HepG2 (cell line): ENCODE results near the gene FMC1. TPM values are rescaled to one million over a fixed set of nuclear protein-coding genes. Genes with fewer than 3 reads are reported as not detected.
A peak's percentile ranks its signal among the peaks of the same experiment; 100 is the strongest.

Experiments used
- ATF4 ChIP-seq, 2 experiments: fragments of 450-650 bp in 1 of 2; sonication (generic) in 1 of 2; formaldehyde crosslinking; IDR thresholded peaks; 2 replicates each; pipeline versions ENCODE4 v1.5.0 to v1.8.0; 2020 to 2022; ENCODE audit warnings: mild to moderate bottlenecking in 1 of 2, missing genetic modification reagents in 1 of 2
- FIP1L1 ChIP-seq: fragments of 200-400 bp; formaldehyde crosslinking; IDR thresholded peaks from 2 replicates; pipeline ENCODE4 v1.6.1; 2018; ENCODE audit warnings: low read depth, mild to moderate bottlenecking, low read length, moderate library complexity, borderline replicate concordance; ENCODE audit not compliant: insufficient read depth
- FOXC1 ChIP-seq: sonication (generic); formaldehyde crosslinking; IDR thresholded peaks from 2 replicates; pipeline ENCODE4 v1.8.0; 2022; ENCODE audit warnings: mild to moderate bottlenecking, missing genetic modification reagents, borderline replicate concordance
- IRX3 ChIP-seq: sonication (generic); formaldehyde crosslinking; IDR thresholded peaks from 2 replicates; pipeline ENCODE4 v1.8.1; 2023; ENCODE audit warnings: mild to moderate bottlenecking, low read depth, missing genetic modification reagents, borderline replicate concordance
- MTF1 ChIP-seq: sonication (generic); formaldehyde crosslinking; IDR thresholded peaks from 2 replicates; pipeline ENCODE4 v1.5.0; 2020; ENCODE audit warnings: missing genetic modification reagents
- MXD4 ChIP-seq: IDR thresholded peaks from 2 replicates; pipeline ENCODE4 v1.6.1; 2016; ENCODE audit warnings: mild to moderate bottlenecking, missing biosample characterization, missing genetic modification reagents
- MZF1 ChIP-seq: sonication (generic); formaldehyde crosslinking; IDR thresholded peaks from 2 replicates; pipeline ENCODE4 v1.8.1; 2023; ENCODE audit warnings: mild to moderate bottlenecking, missing genetic modification reagents, borderline replicate concordance
- PBX2 ChIP-seq: IDR thresholded peaks from 2 replicates; pipeline ENCODE4 v1.6.1; 2016; ENCODE audit warnings: control low read depth
- PLRG1 ChIP-seq: fragments of 450-650 bp; conservative IDR thresholded peaks from 2 replicates; pipeline ENCODE4 v1.6.1; 2016
- SMARCE1 ChIP-seq: fragments of 450-650 bp; IDR thresholded peaks from 2 replicates; pipeline ENCODE4 v1.6.1; 2017; ENCODE audit warnings: borderline replicate concordance
- SRSF1 ChIP-seq: fragments of 200-400 bp; formaldehyde crosslinking; optimal IDR thresholded peaks from 2 replicates; pipeline ENCODE3; 2017; ENCODE audit warnings: mild to moderate bottlenecking, low read depth, low read length, moderate library complexity
- SSRP1 ChIP-seq: IDR thresholded peaks from 2 replicates; pipeline ENCODE4 v1.6.1; 2016; ENCODE audit warnings: control low read depth
- ZFP91 ChIP-seq: sonication (generic); formaldehyde crosslinking; IDR thresholded peaks from 2 replicates; pipeline ENCODE4 v1.9.0; 2022; ENCODE audit warnings: missing genetic modification reagents, mild to moderate bottlenecking, borderline replicate concordance
- ZNF138 ChIP-seq: sonication (generic); formaldehyde crosslinking; IDR thresholded peaks from 2 replicates; pipeline ENCODE4 v1.5.0; 2020; ENCODE audit warnings: mild to moderate bottlenecking, low read depth, missing genetic modification reagents
- ZNF263 ChIP-seq: sonication (generic); formaldehyde crosslinking; IDR thresholded peaks from 2 replicates; pipeline ENCODE4 v1.4.0; 2020; ENCODE audit warnings: missing genetic modification reagents
- ZNF276 ChIP-seq: sonication (generic); formaldehyde crosslinking; IDR thresholded peaks from 2 replicates; pipeline ENCODE4 v1.4.0; 2020; ENCODE audit warnings: mild to moderate bottlenecking, low read depth, missing genetic modification reagents
- ZNF280D ChIP-seq: sonication (generic); formaldehyde crosslinking; IDR thresholded peaks from 2 replicates; pipeline ENCODE4 v1.5.1; 2020; ENCODE audit warnings: mild to moderate bottlenecking, missing genetic modification reagents
- ZNF430 ChIP-seq: sonication (generic); formaldehyde crosslinking; IDR thresholded peaks from 2 replicates; pipeline ENCODE4 v1.9.0; 2021; ENCODE audit warnings: mild to moderate bottlenecking, missing genetic modification reagents
- ZNF878 ChIP-seq: sonication (generic); formaldehyde crosslinking; IDR thresholded peaks from 2 replicates; pipeline ENCODE4 v1.8.1; 2023; ENCODE audit warnings: mild to moderate bottlenecking, missing genetic modification reagents, moderate library complexity
- ZSCAN12 ChIP-seq: sonication (generic); formaldehyde crosslinking; IDR thresholded peaks from 2 replicates; pipeline ENCODE4 v1.9.0; 2021; ENCODE audit warnings: mild to moderate bottlenecking, missing genetic modification reagents
- polyA plus RNA-seq, 8 experiments: library from polyadenylated mRNA; depleted of rRNA in 3 of 8; stranded (reverse) in 7 of 8; unstranded in 1 of 8; fragments of >200 nt; fragmentation: Illumina TruSeq in 4 of 8; extraction: Trizol in 4 of 8; gene quantifications; 2 replicates each; pipeline versions ENCODE4 v1.2.1 to v1.2.3, GENCODE V29; 2011 to 2016; ENCODE audit warnings: low read depth in 4 of 8, missing spikeins in 1 of 8, mixed read lengths in 1 of 8; ENCODE audit not compliant: insufficient read depth in 1 of 8
- total RNA-seq, 5 experiments: library from RNA; depleted of rRNA; stranded (reverse); fragments of >200 nt; fragmentation: Illumina TruSeq; extraction: Trizol; gene quantifications; 2 replicates each; pipeline ENCODE4 v1.2.3, GENCODE V29; 2016; ENCODE audit warnings: low read depth in 1 of 5

Gene FMC1
- total and polyA plus RNA-seq, 2 of the 13 experiments (the other 11 are each of a cell fraction or from before 2014, with no cell fraction given), result 39.2 to 50.7 TPM

- TF ChIP-seq ZNF138 (CRISPR knock-in tag) (peak; percentile 66; the same call in 1 of the 2 replicates), SSRP1 (CRISPR knock-in tag) (no peak), MZF1 (CRISPR knock-in tag) (0 out of 2 replicates have a peak, but pooled peaks have one; percentile 73), ZSCAN12 (CRISPR knock-in tag) (peak; percentile 45; the same call in 1 of the 2 replicates), ZFP91 (peak; percentile 87), ATF4 (CRISPR knock-in tag; IDR thresholded peaks at IDR 0.05) (peak in 1 of 2 experiments; percentile 85; a peak in 2 of 4 replicates), ZNF276 (CRISPR knock-in tag) (peak; percentile 91; the same call in 1 of the 2 replicates), PBX2 (no peak), ZNF263 (CRISPR knock-in tag) (peak; percentile 37; the same call in 1 of the 2 replicates), PLRG1 (no peak), SMARCE1 (no peak), SRSF1 (no peak), FIP1L1 (no peak), FOXC1 (peak; percentile 28), MTF1 (CRISPR knock-in tag) (no peak), MXD4 (CRISPR knock-in tag) (peak; percentile 86), ZNF430 (peak; percentile 88), ZNF878 (CRISPR knock-in tag) (peak; percentile 70; the same call in 1 of the 2 replicates), IRX3 (CRISPR knock-in tag) (peak; percentile 47; the same call in 1 of the 2 replicates), ZNF280D (CRISPR knock-in tag) (peak; percentile 83)
Observed at GRCh38 chr7:139359366-139360209, 18.5 kb downstream of the FMC1 start, which contains the start of gene LUC7L2 (continued).
